Measurements from ENCODE around the gene MKNK1. TPM values are rescaled to one million over a fixed set of nuclear protein-coding genes. Genes with fewer than 3 reads are reported as not detected.

The MKNK1 gene
- total RNA-seq, 1 experiment from 2014 or later = 12.9 TPM

DNA sequence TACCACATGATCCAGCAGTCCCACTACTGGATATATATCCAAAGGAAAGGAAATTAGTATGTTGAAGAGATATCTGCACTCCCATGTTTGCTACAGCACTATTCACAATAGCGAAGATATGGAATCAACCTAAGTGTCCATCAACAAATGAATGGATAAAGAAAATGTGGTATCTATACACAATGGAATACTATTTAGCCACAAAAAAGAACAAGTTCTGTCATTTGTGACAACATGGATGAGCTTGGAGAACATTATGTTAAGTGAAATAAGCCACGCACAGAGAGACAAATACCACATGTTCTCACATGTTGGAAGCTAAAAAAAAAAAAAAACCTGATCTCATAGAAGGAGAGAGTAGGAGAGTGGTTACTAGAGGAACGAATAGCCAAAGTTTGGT, 46.4 kb upstream of the MKNK1 start:
- H3K27me3 Mint-ChIP-seq (ENCODE audit: low read depth) = no peaks in the 10 kb centered on the region
- H3K18ac ChIP-seq (ENCODE audit: insufficient read length, low read depth, low read length) = no peak overlapping the region
- no peak overlapping the region for H3K56ac ChIP-seq (ENCODE audit: insufficient read length, low read depth, low read length)
- no peak overlapping the region for H3T11ph ChIP-seq (ENCODE audit: low read length)
- no peaks in the 10 kb centered on the region for H3K9me3 ChIP-seq (ENCODE audit: control insufficient read depth, low read depth, low read length)
- H2AFZ ChIP-seq (ENCODE audit: low read length) = no peak overlapping the region
- no peaks in the 10 kb centered on the region for H3K27me3 ChIP-seq (ENCODE audit: insufficient read depth, low read length)
- no peaks in the 10 kb centered on the region for H3K4me1 ChIP-seq (ENCODE audit: insufficient read depth, low read length)
- H2BK120ac ChIP-seq (ENCODE audit: low read depth, low read length, poor library complexity, severe bottlenecking) = no peak overlapping the region
- no peak overlapping the region for H2BK20ac ChIP-seq (ENCODE audit: low read depth, low read length, poor library complexity, severe bottlenecking)
- H3K9ac ChIP-seq (ENCODE audit: extremely low read depth, insufficient read length, low read length) = no peak overlapping the region
- H4K20me1 ChIP-seq (ENCODE audit: control insufficient read depth, insufficient read depth, insufficient read length) = no peaks in the 10 kb centered on the region
- no peak overlapping the region for H4K91ac ChIP-seq (ENCODE audit: insufficient read length, low read depth, low read length)
- H3K23ac ChIP-seq (ENCODE audit: insufficient read length, low read depth, low read length) = no peak overlapping the region
- H3K79me2 ChIP-seq (ENCODE audit: insufficient read depth, low read length) = no peaks in the 10 kb centered on the region
- no peaks in the 10 kb centered on the region for H3K4me1 Mint-ChIP-seq
- no peak overlapping the region for H4K5ac ChIP-seq (ENCODE audit: insufficient read length, low read depth, low read length)
- no peak overlapping the region for H3K4me3 Mint-ChIP-seq
- H3K27ac Mint-ChIP-seq = no peak overlapping the region
- no peak overlapping the region for H3K4ac ChIP-seq (ENCODE audit: low read depth, low read length)
- H3K14ac ChIP-seq (ENCODE audit: insufficient read depth, low read length) = no peak overlapping the region
- H2BK12ac ChIP-seq (ENCODE audit: insufficient read length, low read depth, low read length) = no peak overlapping the region
- peaks cover 34 to 71% (median 59%) of the 10 kb centered on the region in 3 experiments for H3K36me3 Mint-ChIP-seq (ENCODE audit: insufficient read depth in 1 of 3, low read depth in 3 of 3)
- no peak for DNase-seq
- no peak overlapping the region for H4K8ac ChIP-seq (replicated peaks; ENCODE audit: insufficient read length, low read depth, low read length)
- no peak overlapping the region for H2AK5ac ChIP-seq (ENCODE audit: insufficient read length, low read length)
- H2BK15ac ChIP-seq (ENCODE audit: low read depth, low read length) = no peak overlapping the region
- peaks cover 3 to 10% of the 10 kb centered on the region in 2 experiments; a peak in 3 of 5 replicates for H3K9me3 Mint-ChIP-seq
- no peaks in the 10 kb centered on the region for H3K79me1 ChIP-seq (ENCODE audit: insufficient read depth, low read depth, low read length, poor library complexity, severe bottlenecking)
- H2BK5ac ChIP-seq (ENCODE audit: insufficient read length, low read length) = no peak overlapping the region
- no peak overlapping the region for H3K4me2 ChIP-seq (ENCODE audit: insufficient read depth, insufficient read length, low read length)
- whole genome bisulfite sequencing (ENCODE audit: extremely low coverage, insufficient read length, low lambda C conversion rate) = no CpG with 5 or more reads among the region's 3 CpGs
- TF ChIP-seq, protein P1, sequence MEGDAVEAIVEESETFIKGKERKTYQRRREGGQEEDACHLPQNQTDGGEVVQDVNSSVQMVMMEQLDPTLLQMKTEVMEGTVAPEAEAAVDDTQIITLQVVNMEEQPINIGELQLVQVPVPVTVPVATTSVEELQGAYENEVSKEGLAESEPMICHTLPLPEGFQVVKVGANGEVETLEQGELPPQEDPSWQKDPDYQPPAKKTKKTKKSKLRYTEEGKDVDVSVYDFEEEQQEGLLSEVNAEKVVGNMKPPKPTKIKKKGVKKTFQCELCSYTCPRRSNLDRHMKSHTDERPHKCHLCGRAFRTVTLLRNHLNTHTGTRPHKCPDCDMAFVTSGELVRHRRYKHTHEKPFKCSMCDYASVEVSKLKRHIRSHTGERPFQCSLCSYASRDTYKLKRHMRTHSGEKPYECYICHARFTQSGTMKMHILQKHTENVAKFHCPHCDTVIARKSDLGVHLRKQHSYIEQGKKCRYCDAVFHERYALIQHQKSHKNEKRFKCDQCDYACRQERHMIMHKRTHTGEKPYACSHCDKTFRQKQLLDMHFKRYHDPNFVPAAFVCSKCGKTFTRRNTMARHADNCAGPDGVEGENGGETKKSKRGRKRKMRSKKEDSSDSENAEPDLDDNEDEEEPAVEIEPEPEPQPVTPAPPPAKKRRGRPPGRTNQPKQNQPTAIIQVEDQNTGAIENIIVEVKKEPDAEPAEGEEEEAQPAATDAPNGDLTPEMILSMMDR (conservative IDR thresholded peaks at IDR 0.05) = no peak
- H3K23me2 ChIP-seq (ENCODE audit: insufficient read length, low read depth, low read length, poor library complexity, severe bottlenecking) = no peaks in the 10 kb centered on the region
- H3K27ac ChIP-seq (ENCODE audit: insufficient read length, low read depth, low read length) = no peak overlapping the region

Measured in H9 (cell line).